ENCODE measurements around the gene TREML4.

- TF ChIP-seq CTCF (IDR thresholded peaks at IDR 0.05), result no peak
- TF ChIP-seq EP300 (IDR thresholded peaks at IDR 0.05), result no peak
- no peak for TF ChIP-seq POLR2A (IDR thresholded peaks at IDR 0.05)
These were observed 56.6 kb downstream of the TREML4 start for GRCh38 chr6:41284726-41285125.
